ENCODE measurements around the gene FBN2.

FBN2 gene

DNA sequence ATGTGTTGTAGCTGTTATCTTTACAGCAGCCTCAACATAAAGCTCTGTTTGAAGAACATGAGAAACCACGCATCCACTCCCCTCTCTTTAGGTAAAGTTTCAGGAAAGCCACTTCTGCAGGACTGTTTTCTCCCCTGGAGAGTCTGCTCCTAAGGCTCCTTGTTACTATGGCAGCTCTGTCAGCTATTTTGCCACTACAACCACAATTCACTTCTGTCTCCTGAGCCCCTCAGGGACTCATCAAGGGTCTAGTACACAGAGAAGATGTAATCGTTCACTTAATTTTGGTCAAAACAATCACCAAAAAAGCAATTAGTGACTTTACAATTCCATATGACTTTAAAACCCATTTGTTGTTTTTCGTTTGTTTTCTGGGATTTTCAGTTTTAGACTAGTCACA lies 157.7 kb downstream of the FBN2 start:
- H3K4me3 ChIP-seq (ENCODE audit: low read length) = no peak overlapping the region
- TF ChIP-seq, protein P1, sequence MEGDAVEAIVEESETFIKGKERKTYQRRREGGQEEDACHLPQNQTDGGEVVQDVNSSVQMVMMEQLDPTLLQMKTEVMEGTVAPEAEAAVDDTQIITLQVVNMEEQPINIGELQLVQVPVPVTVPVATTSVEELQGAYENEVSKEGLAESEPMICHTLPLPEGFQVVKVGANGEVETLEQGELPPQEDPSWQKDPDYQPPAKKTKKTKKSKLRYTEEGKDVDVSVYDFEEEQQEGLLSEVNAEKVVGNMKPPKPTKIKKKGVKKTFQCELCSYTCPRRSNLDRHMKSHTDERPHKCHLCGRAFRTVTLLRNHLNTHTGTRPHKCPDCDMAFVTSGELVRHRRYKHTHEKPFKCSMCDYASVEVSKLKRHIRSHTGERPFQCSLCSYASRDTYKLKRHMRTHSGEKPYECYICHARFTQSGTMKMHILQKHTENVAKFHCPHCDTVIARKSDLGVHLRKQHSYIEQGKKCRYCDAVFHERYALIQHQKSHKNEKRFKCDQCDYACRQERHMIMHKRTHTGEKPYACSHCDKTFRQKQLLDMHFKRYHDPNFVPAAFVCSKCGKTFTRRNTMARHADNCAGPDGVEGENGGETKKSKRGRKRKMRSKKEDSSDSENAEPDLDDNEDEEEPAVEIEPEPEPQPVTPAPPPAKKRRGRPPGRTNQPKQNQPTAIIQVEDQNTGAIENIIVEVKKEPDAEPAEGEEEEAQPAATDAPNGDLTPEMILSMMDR (IDR thresholded peaks at IDR 0.05; ENCODE audit: insufficient read depth, low read depth, low read length, missing control alignments) = no peak
- no peak for DNase-seq (ENCODE audit: low read depth)

GRCh38 chr5:128378632-128379031 lies 159.4 kb downstream of the FBN2 start:
- TF ChIP-seq, protein P1 (IDR thresholded peaks at IDR 0.05; ENCODE audit: insufficient read depth, low read depth, low read length, missing control alignments) = no peak
- H3K4me3 ChIP-seq (ENCODE audit: low read length) = no peak overlapping the region
- DNase-seq (ENCODE audit: low read depth) = no peak

DNA sequence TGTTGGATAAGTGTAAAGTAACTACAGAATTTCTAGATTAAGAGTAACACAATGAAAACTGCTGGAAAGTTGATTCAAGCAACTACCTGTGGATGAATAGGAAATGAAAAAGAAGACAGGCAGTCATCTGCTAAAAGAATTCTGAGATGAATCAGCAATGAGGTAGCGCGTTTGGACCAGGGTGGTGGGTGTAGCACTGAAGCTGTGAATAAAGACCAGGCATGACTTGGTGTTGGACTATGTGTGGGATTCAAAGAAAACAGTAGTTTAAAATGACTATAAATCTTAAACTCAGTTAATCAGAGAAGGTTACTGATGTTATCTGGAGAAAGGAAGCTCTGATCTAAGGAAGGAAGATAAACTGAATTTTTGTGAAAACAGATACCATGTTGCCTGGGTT lies 159.8 kb downstream of the FBN2 start:
- H3K4me3 ChIP-seq (ENCODE audit: low read length) = no peak overlapping the region
- TF ChIP-seq, protein P1 (IDR thresholded peaks at IDR 0.05; ENCODE audit: insufficient read depth, low read depth, low read length, missing control alignments) = no peak
- DNase-seq (ENCODE audit: low read depth) = peak; percentile 69

- DNase-seq (ENCODE audit: low read depth) = no peak
- no peak overlapping the region for H3K4me3 ChIP-seq (ENCODE audit: low read length)
- TF ChIP-seq, protein P1 (IDR thresholded peaks at IDR 0.05; ENCODE audit: insufficient read depth, low read depth, low read length, missing control alignments) = no peak
Observed at GRCh38 chr5:128376577-128376976, 161.5 kb downstream of the FBN2 start.

GRCh38 chr5:128366147-128366546 lies 171.9 kb downstream of the FBN2 start:
- TF ChIP-seq, protein P1 (IDR thresholded peaks at IDR 0.05; ENCODE audit: insufficient read depth, low read depth, low read length, missing control alignments) = no peak
- no peak for DNase-seq (ENCODE audit: low read depth)
- no peak overlapping the region for H3K4me3 ChIP-seq (ENCODE audit: low read length)

- no peak overlapping the region for H3K4me3 ChIP-seq (ENCODE audit: low read length)
- TF ChIP-seq, protein P1 (IDR thresholded peaks at IDR 0.05; ENCODE audit: insufficient read depth, low read depth, low read length, missing control alignments) = no peak
- DNase-seq (ENCODE audit: low read depth) = no peak
Observed at GRCh38 chr5:128362370-128362769, 175.7 kb downstream of the FBN2 start.

GRCh38 chr5:128358826-128359225 lies 179.2 kb downstream of the FBN2 start:
- DNase-seq (ENCODE audit: low read depth) = no peak
- H3K4me3 ChIP-seq (ENCODE audit: low read length) = no peak overlapping the region
- TF ChIP-seq, protein P1 (IDR thresholded peaks at IDR 0.05; ENCODE audit: insufficient read depth, low read depth, low read length, missing control alignments) = no peak

Measured in epithelial cell of esophagus (primary cell).